Measurements from ENCODE around the gene ERICH4. TPM values are rescaled to one million over a fixed set of nuclear protein-coding genes. Genes with fewer than 3 reads are reported as not detected.

The ERICH4 gene
- total RNA-seq, 2 donors from 2014 or later = not detected

DNA sequence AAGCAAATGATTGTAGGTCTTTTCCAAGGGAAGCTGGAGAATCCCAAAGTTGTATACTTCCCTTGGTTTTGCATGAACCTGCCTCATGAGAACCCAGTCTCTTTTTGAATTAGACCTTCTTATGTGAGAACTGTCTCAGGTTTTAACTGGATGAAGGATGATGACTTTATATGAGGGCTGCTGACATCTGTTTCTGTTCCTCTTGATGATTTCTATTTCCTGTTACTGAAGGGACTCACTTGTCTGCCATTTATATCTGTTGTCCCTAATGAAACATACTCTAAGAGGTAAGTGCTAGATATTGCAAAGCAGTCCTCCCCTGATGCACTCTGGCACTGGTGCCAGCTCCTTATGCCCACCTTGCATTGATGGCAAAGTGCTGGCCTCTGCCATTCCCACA, 33.6 kb downstream of the ERICH4 start:
- no peak for ATAC-seq (ENCODE audit: insufficient number of reproducible peaks, low FRiP score, low read depth)
- H3K4me3 ChIP-seq = no peak overlapping the region
- no peaks in the 10 kb centered on the region for H3K36me3 ChIP-seq
- no peaks in the 10 kb centered on the region for H3K4me1 ChIP-seq (ENCODE audit: control insufficient read depth in 1 of 2, low read depth in 2 of 2)
- DNase-seq (ENCODE audit: low spot score) = no peak
- no peaks in the 10 kb centered on the region for H3K27me3 ChIP-seq (replicated peaks; ENCODE audit: insufficient read depth)
- H3K9me3 ChIP-seq = no peaks in the 10 kb centered on the region
- TF ChIP-seq, protein P1, sequence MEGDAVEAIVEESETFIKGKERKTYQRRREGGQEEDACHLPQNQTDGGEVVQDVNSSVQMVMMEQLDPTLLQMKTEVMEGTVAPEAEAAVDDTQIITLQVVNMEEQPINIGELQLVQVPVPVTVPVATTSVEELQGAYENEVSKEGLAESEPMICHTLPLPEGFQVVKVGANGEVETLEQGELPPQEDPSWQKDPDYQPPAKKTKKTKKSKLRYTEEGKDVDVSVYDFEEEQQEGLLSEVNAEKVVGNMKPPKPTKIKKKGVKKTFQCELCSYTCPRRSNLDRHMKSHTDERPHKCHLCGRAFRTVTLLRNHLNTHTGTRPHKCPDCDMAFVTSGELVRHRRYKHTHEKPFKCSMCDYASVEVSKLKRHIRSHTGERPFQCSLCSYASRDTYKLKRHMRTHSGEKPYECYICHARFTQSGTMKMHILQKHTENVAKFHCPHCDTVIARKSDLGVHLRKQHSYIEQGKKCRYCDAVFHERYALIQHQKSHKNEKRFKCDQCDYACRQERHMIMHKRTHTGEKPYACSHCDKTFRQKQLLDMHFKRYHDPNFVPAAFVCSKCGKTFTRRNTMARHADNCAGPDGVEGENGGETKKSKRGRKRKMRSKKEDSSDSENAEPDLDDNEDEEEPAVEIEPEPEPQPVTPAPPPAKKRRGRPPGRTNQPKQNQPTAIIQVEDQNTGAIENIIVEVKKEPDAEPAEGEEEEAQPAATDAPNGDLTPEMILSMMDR (IDR thresholded peaks at IDR 0.05) = no peak
- H3K27ac ChIP-seq = no peak overlapping the region

DNA sequence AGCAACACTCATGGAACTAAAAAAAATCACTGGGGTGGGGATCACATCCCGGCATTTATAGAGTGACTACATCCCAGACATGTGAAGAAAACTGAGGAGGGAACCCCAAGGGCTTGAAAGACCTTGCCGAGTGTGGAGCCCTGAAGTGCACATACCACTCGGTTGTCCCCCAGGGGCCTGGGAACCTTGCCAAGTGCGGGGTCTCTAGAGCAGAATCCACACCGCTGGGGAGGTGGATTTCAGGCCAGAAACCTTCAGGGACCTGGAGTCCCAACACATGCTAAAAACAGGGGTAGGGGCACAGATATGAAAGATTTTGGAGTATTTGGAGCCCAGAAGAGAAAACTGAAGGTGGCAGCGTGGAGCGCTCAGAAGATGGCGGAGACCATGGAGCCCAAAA, 35.2 kb downstream of the ERICH4 start:
- TF ChIP-seq, protein P1 (IDR thresholded peaks at IDR 0.05) = no peak
- Histone ChIP-seq H3K4me1 (ENCODE audit: control insufficient read depth in 1 of 2, low read depth in 2 of 2) (no peaks in the 10 kb centered on the region), H3K27ac (no peak overlapping the region), H3K27me3 (replicated peaks; ENCODE audit: insufficient read depth) (no peaks in the 10 kb centered on the region), H3K4me3 (no peak overlapping the region), H3K9me3 (no peaks in the 10 kb centered on the region), H3K36me3 (no peaks in the 10 kb centered on the region)
- DNase-seq (ENCODE audit: low spot score) (no peak), ATAC-seq (ENCODE audit: insufficient number of reproducible peaks, low FRiP score, low read depth) (no peak)

DNA sequence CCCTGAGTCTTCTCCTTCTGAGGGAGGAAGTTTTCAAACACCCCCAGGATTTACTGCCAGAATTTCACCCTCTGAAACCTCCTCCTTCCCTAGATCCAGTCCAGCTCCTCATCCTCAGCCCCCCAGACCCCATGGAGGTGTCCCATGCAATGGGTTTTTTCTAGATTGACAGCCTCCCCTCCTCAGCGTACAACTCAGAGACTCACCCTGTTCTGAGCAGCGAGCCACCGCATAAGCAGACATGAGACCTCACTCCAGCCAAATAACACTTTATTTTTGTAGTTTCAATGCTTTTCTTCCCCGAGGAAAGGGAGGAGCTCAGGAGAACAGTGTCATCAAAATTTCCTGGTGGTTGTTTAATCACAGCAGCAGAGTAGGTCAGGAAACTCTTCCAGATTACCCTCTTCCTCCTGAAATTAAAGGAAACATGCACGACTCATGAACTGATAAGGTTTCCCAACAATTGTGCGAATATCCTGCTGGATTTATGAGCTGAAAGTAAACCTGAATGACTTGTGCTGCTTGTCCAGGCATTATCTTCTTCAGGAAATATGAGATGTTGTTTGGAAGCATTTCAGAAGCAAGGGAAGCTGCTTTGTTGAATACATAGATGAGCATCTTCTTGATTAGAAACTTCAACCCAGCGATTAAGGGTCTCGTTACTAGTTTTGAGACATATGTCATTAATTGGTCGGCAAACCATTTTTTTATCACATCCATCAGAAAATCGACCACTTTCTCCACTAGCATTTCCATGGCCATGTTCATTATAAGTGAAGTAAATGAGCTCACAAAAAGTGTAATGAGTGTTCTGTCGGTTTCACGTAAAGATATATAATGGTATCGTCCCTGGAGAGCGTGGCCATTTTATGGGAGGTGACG, 36.2 kb downstream of the ERICH4 start:
- Histone ChIP-seq H3K27me3 (replicated peaks; ENCODE audit: insufficient read depth) (no peaks in the 10 kb centered on the region), H3K36me3 (no peaks in the 10 kb centered on the region), H3K9me3 (no peaks in the 10 kb centered on the region), H3K4me1 (ENCODE audit: control insufficient read depth in 1 of 2, low read depth in 2 of 2) (no peaks in the 10 kb centered on the region), H3K27ac (no peak overlapping the region), H3K4me3 (no peak overlapping the region)
- no peak for ATAC-seq (ENCODE audit: insufficient number of reproducible peaks, low FRiP score, low read depth)
- no peak for DNase-seq (ENCODE audit: low spot score)
- TF ChIP-seq, protein P1 (IDR thresholded peaks at IDR 0.05) = no peak

DNA sequence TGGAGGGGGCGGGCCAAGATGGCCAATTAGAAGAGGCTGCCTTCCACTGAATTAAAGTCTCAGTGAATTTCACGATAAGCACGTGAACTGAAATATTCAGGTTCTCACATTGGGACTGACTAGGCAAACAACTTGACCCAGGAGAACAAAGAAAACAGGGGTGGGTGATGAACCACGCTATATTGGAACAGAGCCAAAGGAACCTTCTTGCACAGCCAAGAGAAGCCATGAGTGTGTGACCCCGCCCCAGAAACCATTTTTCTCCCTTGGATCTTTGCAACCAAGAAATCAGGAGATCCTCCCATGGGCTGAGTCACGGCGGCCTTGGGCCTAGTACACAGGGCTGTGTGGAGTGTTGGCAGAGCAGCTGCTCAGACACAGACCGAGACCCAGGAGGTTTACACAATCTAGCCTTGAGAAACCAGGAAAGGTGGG, 36.8 kb downstream of the ERICH4 start:
- Histone ChIP-seq H3K27me3 (replicated peaks; ENCODE audit: insufficient read depth) (no peaks in the 10 kb centered on the region), H3K27ac (no peak overlapping the region), H3K4me1 (ENCODE audit: control insufficient read depth in 1 of 2, low read depth in 2 of 2) (no peaks in the 10 kb centered on the region), H3K36me3 (no peaks in the 10 kb centered on the region), H3K9me3 (no peaks in the 10 kb centered on the region), H3K4me3 (no peak overlapping the region)
- TF ChIP-seq, protein P1 (IDR thresholded peaks at IDR 0.05) = no peak
- no peak for ATAC-seq (ENCODE audit: insufficient number of reproducible peaks, low FRiP score, low read depth)
- DNase-seq (ENCODE audit: low spot score) = no peak

DNA sequence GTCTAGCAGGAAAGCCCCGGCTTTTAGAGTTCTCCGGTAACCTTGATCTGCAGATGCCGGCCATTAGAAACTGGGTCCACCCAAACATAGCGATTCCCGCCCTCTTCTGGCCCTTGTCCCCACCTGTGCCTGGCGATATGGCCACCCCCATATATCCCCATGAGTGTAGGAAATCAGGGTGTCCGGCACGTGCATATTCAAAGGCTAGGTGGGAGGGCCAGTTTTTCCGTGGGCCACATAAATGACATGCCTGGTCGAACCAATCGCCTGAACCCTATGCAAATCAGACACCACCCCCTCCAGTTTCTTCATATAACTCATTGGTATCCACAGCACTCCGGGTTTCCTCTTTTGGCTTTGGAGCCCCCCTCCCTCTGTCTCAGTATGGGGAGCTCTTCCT, 37.4 kb downstream of the ERICH4 start:
- no peak for ATAC-seq (ENCODE audit: insufficient number of reproducible peaks, low FRiP score, low read depth)
- DNase-seq (ENCODE audit: low spot score) = no peak
- H3K9me3 ChIP-seq = no peaks in the 10 kb centered on the region
- TF ChIP-seq, protein P1 (IDR thresholded peaks at IDR 0.05) = no peak
- H3K36me3 ChIP-seq = no peaks in the 10 kb centered on the region
- H3K4me3 ChIP-seq = no peak overlapping the region
- H3K4me1 ChIP-seq (ENCODE audit: control insufficient read depth in 1 of 2, low read depth in 2 of 2) = no peaks in the 10 kb centered on the region
- no peaks in the 10 kb centered on the region for H3K27me3 ChIP-seq (replicated peaks; ENCODE audit: insufficient read depth)
- no peak overlapping the region for H3K27ac ChIP-seq
